Vagina (tissue), 2 donors: Measurements from ENCODE around the gene ATG2B.

ENCODE experiments used
- POLR2A ChIP-seq, 2 donors: fragments of 450-650 bp; IDR thresholded peaks; one replicate each; pipeline ENCODE4 v1.6.1; 2017; ENCODE audit warnings: antibody characterized with exemption in 2 of 2, mild to moderate bottlenecking in 2 of 2, moderate library complexity in 2 of 2
- TF ChIP-seq, protein P1 (sequence below), 3 experiments: fragments of 450-650 bp in 2 of 3; fragments of 200-600 bp in 1 of 3; sonication (generic) in 1 of 3; IDR thresholded peaks; one replicate each; pipeline ENCODE4 v1.5.1; 2017 to 2019; ENCODE audit warnings: antibody characterized with exemption in 3 of 3, mild to moderate bottlenecking in 2 of 3, moderate library complexity in 2 of 3

- TF ChIP-seq, protein P1, sequence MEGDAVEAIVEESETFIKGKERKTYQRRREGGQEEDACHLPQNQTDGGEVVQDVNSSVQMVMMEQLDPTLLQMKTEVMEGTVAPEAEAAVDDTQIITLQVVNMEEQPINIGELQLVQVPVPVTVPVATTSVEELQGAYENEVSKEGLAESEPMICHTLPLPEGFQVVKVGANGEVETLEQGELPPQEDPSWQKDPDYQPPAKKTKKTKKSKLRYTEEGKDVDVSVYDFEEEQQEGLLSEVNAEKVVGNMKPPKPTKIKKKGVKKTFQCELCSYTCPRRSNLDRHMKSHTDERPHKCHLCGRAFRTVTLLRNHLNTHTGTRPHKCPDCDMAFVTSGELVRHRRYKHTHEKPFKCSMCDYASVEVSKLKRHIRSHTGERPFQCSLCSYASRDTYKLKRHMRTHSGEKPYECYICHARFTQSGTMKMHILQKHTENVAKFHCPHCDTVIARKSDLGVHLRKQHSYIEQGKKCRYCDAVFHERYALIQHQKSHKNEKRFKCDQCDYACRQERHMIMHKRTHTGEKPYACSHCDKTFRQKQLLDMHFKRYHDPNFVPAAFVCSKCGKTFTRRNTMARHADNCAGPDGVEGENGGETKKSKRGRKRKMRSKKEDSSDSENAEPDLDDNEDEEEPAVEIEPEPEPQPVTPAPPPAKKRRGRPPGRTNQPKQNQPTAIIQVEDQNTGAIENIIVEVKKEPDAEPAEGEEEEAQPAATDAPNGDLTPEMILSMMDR (IDR thresholded peaks at IDR 0.05), result no peak
- TF ChIP-seq POLR2A (IDR thresholded peaks at IDR 0.05), result no peak
These were observed 114.1 kb downstream of the ATG2B start for GRCh38 chr14:96249029-96249428.
